Vagina (tissue), 2 donors: ENCODE measurements around the gene SHISA9.

Experiments used
- POLR2A ChIP-seq, 2 donors: fragments of 450-650 bp; IDR thresholded peaks; one replicate each; pipeline ENCODE4 v1.6.1; 2017; ENCODE audit warnings: antibody characterized with exemption in 2 of 2, mild to moderate bottlenecking in 2 of 2, moderate library complexity in 2 of 2
- POLR2AphosphoS5 ChIP-seq, 2 donors: sonication (generic); formaldehyde crosslinking; IDR thresholded peaks; one replicate each; pipeline ENCODE4 v1.9.0; 2017; ENCODE audit warnings: antibody characterized with exemption in 2 of 2, mild to moderate bottlenecking in 2 of 2, low read depth in 1 of 2; ENCODE audit not compliant: insufficient read depth in 1 of 2
- TF ChIP-seq, protein P1 (sequence below), 3 experiments: fragments of 450-650 bp in 2 of 3; fragments of 200-600 bp in 1 of 3; sonication (generic) in 1 of 3; IDR thresholded peaks; one replicate each; pipeline ENCODE4 v1.5.1; 2017 to 2019; ENCODE audit warnings: antibody characterized with exemption in 3 of 3, mild to moderate bottlenecking in 2 of 3, moderate library complexity in 2 of 3

GRCh38 chr16:13055480-13055879 is 154.1 kb downstream of the SHISA9 start:
- TF ChIP-seq, protein P1, sequence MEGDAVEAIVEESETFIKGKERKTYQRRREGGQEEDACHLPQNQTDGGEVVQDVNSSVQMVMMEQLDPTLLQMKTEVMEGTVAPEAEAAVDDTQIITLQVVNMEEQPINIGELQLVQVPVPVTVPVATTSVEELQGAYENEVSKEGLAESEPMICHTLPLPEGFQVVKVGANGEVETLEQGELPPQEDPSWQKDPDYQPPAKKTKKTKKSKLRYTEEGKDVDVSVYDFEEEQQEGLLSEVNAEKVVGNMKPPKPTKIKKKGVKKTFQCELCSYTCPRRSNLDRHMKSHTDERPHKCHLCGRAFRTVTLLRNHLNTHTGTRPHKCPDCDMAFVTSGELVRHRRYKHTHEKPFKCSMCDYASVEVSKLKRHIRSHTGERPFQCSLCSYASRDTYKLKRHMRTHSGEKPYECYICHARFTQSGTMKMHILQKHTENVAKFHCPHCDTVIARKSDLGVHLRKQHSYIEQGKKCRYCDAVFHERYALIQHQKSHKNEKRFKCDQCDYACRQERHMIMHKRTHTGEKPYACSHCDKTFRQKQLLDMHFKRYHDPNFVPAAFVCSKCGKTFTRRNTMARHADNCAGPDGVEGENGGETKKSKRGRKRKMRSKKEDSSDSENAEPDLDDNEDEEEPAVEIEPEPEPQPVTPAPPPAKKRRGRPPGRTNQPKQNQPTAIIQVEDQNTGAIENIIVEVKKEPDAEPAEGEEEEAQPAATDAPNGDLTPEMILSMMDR (IDR thresholded peaks at IDR 0.05) = no peak
- TF ChIP-seq POLR2A (IDR thresholded peaks at IDR 0.05) (no peak), POLR2AphosphoS5 (IDR thresholded peaks at IDR 0.05; ENCODE audit: insufficient read depth in 1 of 2, low read depth in 1 of 2) (no peak)
